WTC11 (cell line): ENCODE results near the gene COL26A1. TPM values are rescaled to one million over a fixed set of nuclear protein-coding genes. Genes with fewer than 3 reads are reported as not detected.

ENCODE experiments used
- ATAC-seq: fragments of 200-7000 bp; cut with Tn5 transposase; 2 replicates; pipeline ENCODE4 v1.10.0; 2021; ENCODE audit warnings: mild to moderate bottlenecking, moderate library complexity
- CTCF ChIA-PET: fragments of 300-600 bp; sonication (Branson Sonifier 250); formaldehyde crosslinking; loops from one replicate; lab custom pipeline; 2021; ENCODE audit warnings: antibody characterized with exemption; lab: Charles Lee
- POLR2A ChIA-PET: fragments of 350-600 bp; sonication (Branson Sonifier 250); formaldehyde crosslinking; loops from one replicate; lab custom pipeline; 2021; ENCODE audit warnings: antibody characterized with exemption; lab: Charles Lee
- DNase-seq: peaks from one replicate; pipeline ENCODE4 v3.0.0; 2021; ENCODE audit warnings: low spot score
- H3K27ac Mint-ChIP-seq: 2 replicates; pipeline ENCODE4 v1.8.0; 2021; ENCODE audit warnings: mixed read lengths
- H3K27me3 Mint-ChIP-seq: 2 replicates; pipeline ENCODE4 v1.8.0; 2021; ENCODE audit warnings: low read depth, mild to moderate bottlenecking, moderate library complexity, mixed read lengths
- H3K36me3 Mint-ChIP-seq: 2 replicates; pipeline ENCODE4 v1.8.0; 2021; ENCODE audit warnings: mixed read lengths
- H3K4me1 Mint-ChIP-seq: 2 replicates; pipeline ENCODE4 v1.8.0; 2022; ENCODE audit warnings: mixed read lengths
- H3K4me3 Mint-ChIP-seq: 2 replicates; pipeline ENCODE4 v1.8.0; 2021; ENCODE audit warnings: mild to moderate bottlenecking, moderate library complexity, mixed read lengths
- H3K9me3 Mint-ChIP-seq: 2 replicates; pipeline ENCODE4 v1.8.0; 2021; ENCODE audit warnings: mixed read lengths
- ATF6 ChIP-seq: sonication (generic); formaldehyde crosslinking; IDR thresholded peaks from 2 replicates; pipeline ENCODE4 v1.8.1; 2023; ENCODE audit warnings: mild to moderate bottlenecking, missing genetic modification reagents
- E2F4 ChIP-seq: sonication (generic); formaldehyde crosslinking; IDR thresholded peaks from 2 replicates; pipeline ENCODE4 v1.8.1; 2022; ENCODE audit warnings: low read depth, mild to moderate bottlenecking, moderate library complexity, missing genetic modification reagents, borderline replicate concordance
- ELF4 ChIP-seq: sonication (generic); formaldehyde crosslinking; IDR thresholded peaks from 2 replicates; pipeline ENCODE4 v1.8.1; 2022; ENCODE audit warnings: low read depth, mild to moderate bottlenecking, moderate library complexity, missing genetic modification reagents
- GTF2I ChIP-seq: fragments of 250-450 bp; sonication (Bioruptor Pico); conservative IDR thresholded peaks from 2 replicates; pipeline ENCODE4 v1.4.0; 2021; ENCODE audit warnings: mild to moderate bottlenecking
- JUN ChIP-seq: sonication (generic); formaldehyde crosslinking; IDR thresholded peaks from 2 replicates; pipeline ENCODE4 v1.8.0; 2023; ENCODE audit warnings: mild to moderate bottlenecking, missing genetic modification reagents
- NFATC4 ChIP-seq: fragments of 250-450 bp; sonication (Bioruptor Pico); IDR thresholded peaks from 2 replicates; pipeline ENCODE4 v1.9.0; 2021; ENCODE audit warnings: mild to moderate bottlenecking
- NFYB ChIP-seq: sonication (generic); formaldehyde crosslinking; conservative IDR thresholded peaks from 2 replicates; pipeline ENCODE4 v1.8.0; 2022; ENCODE audit warnings: low read depth, missing genetic modification reagents
- OVOL2 ChIP-seq: fragments of 250-450 bp; sonication (Bioruptor Pico); IDR thresholded peaks from 2 replicates; pipeline ENCODE4 v1.9.0; 2021; ENCODE audit warnings: mild to moderate bottlenecking, borderline replicate concordance
- PRRX2 ChIP-seq: fragments of 250-450 bp; sonication (Bioruptor Pico); IDR thresholded peaks from 2 replicates; pipeline ENCODE4 v1.8.0; 2021; ENCODE audit warnings: mild to moderate bottlenecking
- RELA ChIP-seq: sonication (generic); formaldehyde crosslinking; IDR thresholded peaks from 2 replicates; pipeline ENCODE4 v1.8.1; 2022; ENCODE audit warnings: missing genetic modification reagents, mild to moderate bottlenecking, borderline replicate concordance
- SMAD4 ChIP-seq: sonication (generic); formaldehyde crosslinking; IDR thresholded peaks from 2 replicates; pipeline ENCODE4 v1.8.0; 2022; ENCODE audit warnings: mild to moderate bottlenecking, missing genetic modification reagents
- TEAD4 ChIP-seq: sonication (generic); formaldehyde crosslinking; IDR thresholded peaks from 2 replicates; pipeline ENCODE4 v1.8.0; 2022; ENCODE audit warnings: mild to moderate bottlenecking, missing genetic modification reagents
- USF1 ChIP-seq: sonication (generic); formaldehyde crosslinking; IDR thresholded peaks from 2 replicates; pipeline ENCODE4 v1.8.0; 2022; ENCODE audit warnings: mild to moderate bottlenecking, missing genetic modification reagents
- ZNF232 ChIP-seq: sonication (generic); formaldehyde crosslinking; IDR thresholded peaks from 2 replicates; pipeline ENCODE4 v1.8.0; 2022; ENCODE audit warnings: mild to moderate bottlenecking, missing genetic modification reagents
- ZNF396 ChIP-seq: fragments of 250-450 bp; sonication (Bioruptor Pico); IDR thresholded peaks from 2 replicates; pipeline ENCODE4 v1.8.0; 2021; ENCODE audit warnings: mild to moderate bottlenecking, moderate library complexity, borderline replicate concordance
- ZNF423 ChIP-seq: fragments of 250-450 bp; sonication (Bioruptor Pico); IDR thresholded peaks from 2 replicates; pipeline ENCODE4 v2.1.2; 2022; ENCODE audit warnings: mild to moderate bottlenecking, moderate library complexity
- ZNF671 ChIP-seq: fragments of 250-450 bp; sonication (Bioruptor Pico); IDR thresholded peaks from 2 replicates; pipeline ENCODE4 v1.8.0; 2021; ENCODE audit warnings: mild to moderate bottlenecking
- total RNA-seq: library from RNA; stranded (reverse); gene quantifications from 3 replicates; pipeline ENCODE4 v1.2.3, GENCODE V29; 2021
- TF ChIP-seq, protein P1 (sequence below): fragments of 250-450 bp; sonication (Bioruptor Pico); IDR thresholded peaks from 2 replicates; pipeline ENCODE4 v1.8.0; 2021; ENCODE audit warnings: mild to moderate bottlenecking
- TF ChIP-seq, protein P2 (sequence below): fragments of 250-450 bp; sonication (Bioruptor Pico); IDR thresholded peaks from 2 replicates; pipeline ENCODE4 v1.9.0; 2021; ENCODE audit warnings: mild to moderate bottlenecking
- TF ChIP-seq, protein P3 (sequence below): sonication (generic); formaldehyde crosslinking; IDR thresholded peaks from 2 replicates; pipeline ENCODE4 v1.8.0; 2022; ENCODE audit warnings: mild to moderate bottlenecking, missing genetic modification reagents

Gene COL26A1
- total RNA-seq, 1 experiment from 2014 or later: 64.4 TPM

DNA sequence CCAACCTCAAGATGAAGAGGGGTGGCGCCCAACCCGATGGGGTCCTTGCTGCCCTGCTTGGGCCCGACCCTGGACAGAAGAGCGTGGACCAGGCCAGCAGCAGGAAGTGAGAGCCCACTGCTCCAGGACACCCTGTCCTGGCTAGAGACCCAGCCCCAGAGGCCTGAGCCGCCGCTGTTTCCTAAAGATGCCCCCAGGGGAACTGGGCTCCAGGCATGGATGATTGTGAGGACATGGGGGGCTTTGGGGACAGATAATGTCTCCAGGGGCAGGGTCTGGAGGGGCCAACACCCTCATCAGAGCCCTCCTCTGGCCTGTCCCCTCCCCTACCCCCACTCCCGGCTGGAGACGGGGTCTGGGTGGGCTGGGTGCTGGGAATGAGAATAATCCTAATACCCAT is 194.7 kb downstream of the COL26A1 start:
- CTCF ChIA-PET: interaction anchor here (1.1 to 2.6 kb wide), 2 partner anchors 15 to 37 kb away, joined by 3 to 16 read pairs; no protein-coding TSS in a partner anchor
- no peak for TF ChIP-seq OVOL2
- TF ChIP-seq NFATC4 (CRISPR knock-in tag): no peak
- TF ChIP-seq E2F4 (CRISPR knock-in tag): no peak
- no peak for TF ChIP-seq ELF4 (CRISPR knock-in tag)
- TF ChIP-seq, all 79 proteins: peak for 0
- Mint-ChIP-seq H3K27me3 (no peaks in the 10 kb centered on the region), H3K27ac (no peak overlapping the region), H3K4me3 (no peak overlapping the region), H3K9me3 (no peaks in the 10 kb centered on the region), H3K36me3 (no peaks in the 10 kb centered on the region), H3K4me1 (peaks cover 3% of the 10 kb centered on the region)
- POLR2A ChIA-PET: interaction anchor here (0.5 kb wide), 1 partner anchor 256 kb away, joined by 3 read pairs; no protein-coding TSS in a partner anchor
- DNase-seq (no peak), ATAC-seq (no peak)

- Mint-ChIP-seq H3K9me3 (no peaks in the 10 kb centered on the region), H3K4me3 (no peak overlapping the region), H3K4me1 (peaks cover 9% of the 10 kb centered on the region), H3K27me3 (no peaks in the 10 kb centered on the region), H3K27ac (no peak overlapping the region), H3K36me3 (no peaks in the 10 kb centered on the region)
- POLR2A ChIA-PET: interaction anchor here (0.5 kb wide), 1 partner anchor 40 kb away, joined by 4 read pairs; no protein-coding TSS in a partner anchor
- DNase-seq (no peak), ATAC-seq (no peak; the same call in 1 of the 2 replicates)
- TF ChIP-seq, protein P1, sequence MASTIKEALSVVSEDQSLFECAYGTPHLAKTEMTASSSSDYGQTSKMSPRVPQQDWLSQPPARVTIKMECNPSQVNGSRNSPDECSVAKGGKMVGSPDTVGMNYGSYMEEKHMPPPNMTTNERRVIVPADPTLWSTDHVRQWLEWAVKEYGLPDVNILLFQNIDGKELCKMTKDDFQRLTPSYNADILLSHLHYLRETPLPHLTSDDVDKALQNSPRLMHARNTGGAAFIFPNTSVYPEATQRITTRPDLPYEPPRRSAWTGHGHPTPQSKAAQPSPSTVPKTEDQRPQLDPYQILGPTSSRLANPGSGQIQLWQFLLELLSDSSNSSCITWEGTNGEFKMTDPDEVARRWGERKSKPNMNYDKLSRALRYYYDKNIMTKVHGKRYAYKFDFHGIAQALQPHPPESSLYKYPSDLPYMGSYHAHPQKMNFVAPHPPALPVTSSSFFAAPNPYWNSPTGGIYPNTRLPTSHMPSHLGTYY: no peak
- TF ChIP-seq ZNF671 (CRISPR knock-in tag) (no peak), JUN (CRISPR knock-in tag) (no peak), ZNF232 (no peak), PRRX2 (no peak), TEAD4 (CRISPR knock-in tag) (no peak), GTF2I (CRISPR knock-in tag) (no peak), SMAD4 (no peak)
- TF ChIP-seq, protein P2, sequence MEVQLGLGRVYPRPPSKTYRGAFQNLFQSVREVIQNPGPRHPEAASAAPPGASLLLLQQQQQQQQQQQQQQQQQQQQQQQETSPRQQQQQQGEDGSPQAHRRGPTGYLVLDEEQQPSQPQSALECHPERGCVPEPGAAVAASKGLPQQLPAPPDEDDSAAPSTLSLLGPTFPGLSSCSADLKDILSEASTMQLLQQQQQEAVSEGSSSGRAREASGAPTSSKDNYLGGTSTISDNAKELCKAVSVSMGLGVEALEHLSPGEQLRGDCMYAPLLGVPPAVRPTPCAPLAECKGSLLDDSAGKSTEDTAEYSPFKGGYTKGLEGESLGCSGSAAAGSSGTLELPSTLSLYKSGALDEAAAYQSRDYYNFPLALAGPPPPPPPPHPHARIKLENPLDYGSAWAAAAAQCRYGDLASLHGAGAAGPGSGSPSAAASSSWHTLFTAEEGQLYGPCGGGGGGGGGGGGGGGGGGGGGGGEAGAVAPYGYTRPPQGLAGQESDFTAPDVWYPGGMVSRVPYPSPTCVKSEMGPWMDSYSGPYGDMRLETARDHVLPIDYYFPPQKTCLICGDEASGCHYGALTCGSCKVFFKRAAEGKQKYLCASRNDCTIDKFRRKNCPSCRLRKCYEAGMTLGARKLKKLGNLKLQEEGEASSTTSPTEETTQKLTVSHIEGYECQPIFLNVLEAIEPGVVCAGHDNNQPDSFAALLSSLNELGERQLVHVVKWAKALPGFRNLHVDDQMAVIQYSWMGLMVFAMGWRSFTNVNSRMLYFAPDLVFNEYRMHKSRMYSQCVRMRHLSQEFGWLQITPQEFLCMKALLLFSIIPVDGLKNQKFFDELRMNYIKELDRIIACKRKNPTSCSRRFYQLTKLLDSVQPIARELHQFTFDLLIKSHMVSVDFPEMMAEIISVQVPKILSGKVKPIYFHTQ (CRISPR knock-in tag): no peak
- TF ChIP-seq, protein P3, sequence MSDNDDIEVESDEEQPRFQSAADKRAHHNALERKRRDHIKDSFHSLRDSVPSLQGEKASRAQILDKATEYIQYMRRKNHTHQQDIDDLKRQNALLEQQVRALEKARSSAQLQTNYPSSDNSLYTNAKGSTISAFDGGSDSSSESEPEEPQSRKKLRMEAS (CRISPR knock-in tag): no peak
- CTCF ChIA-PET: interaction anchor here (0.9 to 2.6 kb wide), 5 partner anchors 15 to 44 kb away, joined by 3 to 16 read pairs (median 3); no protein-coding TSS in a partner anchor
Measured at GRCh38 chr7:101557978-101558741, 195.5 kb downstream of the COL26A1 start.

DNA sequence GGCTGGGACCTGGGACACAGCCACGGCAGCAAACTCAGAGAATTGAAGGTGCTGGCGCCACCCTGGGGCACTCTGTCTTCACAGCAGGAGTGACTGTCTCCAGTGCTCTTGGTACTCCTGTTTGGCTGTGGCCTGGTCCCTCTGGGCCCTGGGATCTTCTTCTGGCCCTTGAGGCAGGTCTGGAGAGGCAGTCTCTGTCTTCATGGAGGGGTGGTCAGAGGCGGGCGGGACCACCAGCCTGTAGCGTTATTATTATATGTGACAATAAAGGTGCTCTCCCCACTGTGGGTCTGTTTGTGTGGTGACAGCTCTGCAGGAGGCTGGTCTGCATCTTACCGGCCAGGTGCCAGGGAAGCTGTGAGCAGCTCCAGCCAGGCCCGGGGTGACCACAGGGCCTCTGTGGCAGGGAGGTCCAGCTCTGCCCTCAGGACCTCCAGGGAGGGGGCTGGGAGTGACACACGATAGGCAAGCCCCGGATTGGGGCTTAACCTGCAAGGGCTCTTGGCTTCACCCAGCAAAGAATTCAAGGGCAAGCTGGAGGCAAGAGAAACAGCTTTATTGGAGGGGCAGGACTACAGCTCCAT is 196.2 kb downstream of the COL26A1 start:
- H3K27me3 Mint-ChIP-seq: no peaks in the 10 kb centered on the region
- CTCF ChIA-PET: interaction anchor here (0.6 to 2.6 kb wide), 8 partner anchors 13 to 250 kb away, joined by 3 to 16 read pairs (median 4); no protein-coding TSS in a partner anchor
- no peak for DNase-seq
- TF ChIP-seq ELF4 (CRISPR knock-in tag) (no peak), ZNF671 (CRISPR knock-in tag) (no peak), USF1 (no peak), ATF6 (CRISPR knock-in tag) (no peak), JUN (CRISPR knock-in tag) (no peak), NFYB (CRISPR knock-in tag) (no peak), ZNF423 (CRISPR knock-in tag) (no peak), RELA (CRISPR knock-in tag) (no peak), ZNF396 (CRISPR knock-in tag) (no peak), PRRX2 (no peak)
- TF ChIP-seq, protein P3 (CRISPR knock-in tag): no peak

More for the DNA sequence above, 196.2 kb downstream of the COL26A1 start:
- Mint-ChIP-seq H3K27ac (no peak overlapping the region; the same call in 1 of the 2 replicates), H3K9me3 (no peaks in the 10 kb centered on the region), H3K36me3 (no peaks in the 10 kb centered on the region), H3K4me3 (no peak overlapping the region), H3K4me1 (peaks cover 14% of the 10 kb centered on the region)
- 0 out of 2 replicates have a peak, but pooled peaks have one; percentile 11 for ATAC-seq
- POLR2A ChIA-PET: no interaction called here
